ENCODE results near the gene RCBTB1. TPM values are rescaled to one million over a fixed set of nuclear protein-coding genes. Genes with fewer than 3 reads are reported as not detected.

Gene RCBTB1
- total RNA-seq, 2 donors from 2014 or later: 20.2 to 23.0 TPM

DNA sequence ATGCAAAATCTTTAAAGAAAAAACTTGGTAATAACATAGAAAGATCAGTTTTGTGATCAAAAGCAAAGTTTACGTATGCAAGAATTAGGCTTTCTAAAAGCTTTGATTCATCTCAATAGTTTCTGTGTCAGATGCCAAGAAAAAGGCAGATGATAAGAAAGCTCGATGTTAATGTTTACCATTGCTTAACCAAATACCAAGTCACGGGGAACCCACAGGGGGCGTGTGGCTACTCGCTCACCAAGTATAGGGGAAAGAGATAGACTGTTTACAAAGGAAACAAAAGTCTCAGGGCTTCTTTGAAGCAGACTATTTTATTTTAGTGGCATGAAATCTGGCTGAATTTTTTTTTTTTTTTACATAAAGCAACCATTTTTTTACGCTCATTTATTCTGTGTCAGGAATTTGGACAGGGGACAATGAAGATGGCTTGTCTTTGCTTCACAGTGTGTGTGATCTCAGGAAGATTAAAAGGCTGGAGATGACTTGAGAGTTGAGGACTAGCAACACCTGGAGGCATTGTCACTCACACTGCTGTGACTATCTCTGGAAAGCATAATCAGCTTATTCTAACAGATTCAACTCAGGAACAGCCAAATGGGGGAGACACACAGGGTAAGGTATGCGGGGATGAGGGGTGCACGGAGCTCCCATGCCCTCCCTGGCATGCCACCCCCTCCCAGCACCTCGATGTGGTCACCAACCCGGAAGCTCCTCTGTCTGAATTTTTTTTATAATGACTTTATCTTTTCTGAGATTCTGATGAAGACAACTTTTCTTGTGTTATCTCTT is 24.9 kb downstream of the RCBTB1 start:
- Mint-ChIP-seq H3K4me1 (peaks cover 3% of the 10 kb centered on the region), H3K27me3 (no peaks in the 10 kb centered on the region), H3K27ac (no peak overlapping the region), H3K36me3 (ENCODE audit: low read depth) (peaks cover 6% of the 10 kb centered on the region), H3K4me3 (no peak overlapping the region)
- ATAC-seq (no peak), DNase-seq (no peak)
- no peaks in the 10 kb centered on the region for H3K9me3 ChIP-seq (ENCODE audit: control insufficient read depth, low read length, poor library complexity, severe bottlenecking)

DNA sequence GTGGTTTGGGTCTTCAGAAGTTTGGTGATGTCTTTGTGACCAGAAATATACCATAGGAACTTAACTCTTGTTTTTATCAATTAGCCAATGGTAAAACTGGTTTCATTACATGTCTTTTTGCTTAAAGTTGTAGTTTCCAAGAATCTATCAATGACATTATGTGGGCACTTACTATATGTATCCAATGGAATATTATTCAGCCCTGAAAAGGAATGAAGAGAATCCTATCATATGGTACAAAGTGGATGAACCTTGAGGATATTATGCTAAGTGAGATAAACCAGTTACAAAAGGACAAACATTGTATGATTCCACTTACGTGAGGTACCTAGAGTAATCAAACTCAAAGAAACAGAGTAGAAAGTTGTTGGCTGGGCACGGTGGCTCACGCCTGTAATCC is 26.4 kb downstream of the RCBTB1 start:
- DNase-seq: no peak
- Mint-ChIP-seq H3K4me1 (peaks cover 3% of the 10 kb centered on the region), H3K36me3 (ENCODE audit: low read depth) (peaks cover 10% of the 10 kb centered on the region), H3K27ac (no peak overlapping the region), H3K4me3 (no peak overlapping the region), H3K27me3 (no peaks in the 10 kb centered on the region)
- no peak for ATAC-seq
- H3K9me3 ChIP-seq (ENCODE audit: control insufficient read depth, low read length, poor library complexity, severe bottlenecking): no peaks in the 10 kb centered on the region

DNA sequence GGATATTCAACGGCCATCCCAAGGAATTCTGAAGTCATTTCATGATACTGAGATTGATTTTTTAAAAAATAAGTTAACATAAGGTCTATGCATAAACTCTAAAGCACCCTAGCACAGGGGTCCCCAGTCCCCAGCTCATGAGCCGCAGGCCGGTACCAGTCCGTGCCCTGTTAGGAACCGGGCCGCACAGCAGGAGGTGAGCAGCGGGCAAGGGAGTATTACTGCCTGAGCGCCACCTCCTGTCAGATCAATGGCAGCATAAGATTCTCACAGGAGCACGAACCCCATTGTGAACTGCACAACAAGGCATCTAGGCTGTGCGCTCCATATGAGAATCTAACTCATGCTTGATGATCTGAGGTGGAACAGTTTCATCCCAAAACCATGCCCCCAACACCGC is 31.0 kb downstream of the RCBTB1 start:
- no peak overlapping the region for H3K4me3 Mint-ChIP-seq
- no peaks in the 10 kb centered on the region for H3K27me3 Mint-ChIP-seq
- H3K27ac Mint-ChIP-seq: no peak overlapping the region
- DNase-seq (no peak), ATAC-seq (no peak)
- H3K9me3 ChIP-seq (ENCODE audit: control insufficient read depth, low read length, poor library complexity, severe bottlenecking): no peaks in the 10 kb centered on the region
- H3K4me1 Mint-ChIP-seq: peaks cover 2% of the 10 kb centered on the region
- peaks cover 13% of the 10 kb centered on the region for H3K36me3 Mint-ChIP-seq (ENCODE audit: low read depth)

DNA sequence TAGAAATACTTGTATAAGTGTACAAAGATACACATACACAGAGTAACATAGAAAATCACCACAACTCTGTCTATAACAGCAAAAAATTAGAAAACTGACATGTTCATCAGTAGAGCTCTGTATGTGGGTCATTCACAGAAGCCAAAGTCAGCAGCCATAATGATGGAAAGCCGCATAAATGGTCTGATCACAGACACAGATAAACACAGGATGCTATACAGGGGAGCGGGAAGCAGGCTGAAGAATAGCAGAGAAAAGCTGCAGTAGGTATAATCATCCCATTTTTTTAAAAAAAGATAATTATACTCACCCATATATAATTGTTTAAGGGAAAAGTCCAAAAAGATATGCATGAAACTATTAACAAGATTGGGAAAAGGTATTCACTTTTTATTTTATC is 31.5 kb downstream of the RCBTB1 start:
- H3K27me3 Mint-ChIP-seq: no peaks in the 10 kb centered on the region
- peaks cover 2% of the 10 kb centered on the region for H3K4me1 Mint-ChIP-seq
- ATAC-seq: no peak
- H3K4me3 Mint-ChIP-seq: no peak overlapping the region
- H3K36me3 Mint-ChIP-seq (ENCODE audit: low read depth): peaks cover 13% of the 10 kb centered on the region
- peak overlapping the region; percentile 9 for H3K27ac Mint-ChIP-seq
- no peaks in the 10 kb centered on the region for H3K9me3 ChIP-seq (ENCODE audit: control insufficient read depth, low read length, poor library complexity, severe bottlenecking)
- no peak for DNase-seq

DNA sequence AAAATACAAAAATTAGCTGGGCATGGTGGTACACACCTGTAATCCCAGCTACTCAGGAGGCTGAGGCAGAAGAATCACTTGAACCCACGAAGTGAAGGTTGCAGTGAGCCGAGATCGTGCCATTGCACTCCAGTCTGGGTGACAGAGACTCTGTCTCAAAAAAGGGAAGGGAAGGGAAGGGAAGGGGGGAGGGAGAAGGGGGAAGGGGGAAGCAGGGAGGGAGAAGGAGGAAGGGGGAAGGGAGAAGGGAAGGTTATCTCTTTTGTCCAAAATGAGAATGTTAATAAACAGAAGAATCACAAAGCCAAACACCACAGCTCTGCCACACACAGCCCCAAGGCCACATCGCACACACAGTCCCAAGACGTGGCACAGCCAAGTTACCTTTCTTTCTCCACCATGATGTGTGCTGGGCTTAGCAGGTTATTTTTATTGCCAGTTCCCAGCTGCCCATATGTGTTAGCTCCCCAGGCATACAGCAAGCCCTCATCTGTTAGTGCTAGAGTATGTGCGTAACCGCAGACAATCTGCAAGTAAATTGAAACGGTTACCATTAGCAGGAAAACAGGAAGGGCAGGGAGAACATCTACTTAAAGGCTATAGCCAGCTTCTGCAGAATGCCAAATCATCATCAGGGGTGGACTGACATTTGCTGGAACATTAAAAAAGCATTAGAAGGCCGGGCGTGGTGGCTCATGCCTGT is 34.3 kb downstream of the RCBTB1 start:
- H3K4me1 Mint-ChIP-seq: peaks cover 2% of the 10 kb centered on the region
- ATAC-seq (no peak), DNase-seq (no peak)
- H3K4me3 Mint-ChIP-seq: no peak overlapping the region
- peaks cover 14% of the 10 kb centered on the region for H3K36me3 Mint-ChIP-seq (ENCODE audit: low read depth)
- no peak overlapping the region for H3K27ac Mint-ChIP-seq
- H3K9me3 ChIP-seq (ENCODE audit: control insufficient read depth, low read length, poor library complexity, severe bottlenecking): no peaks in the 10 kb centered on the region
- no peaks in the 10 kb centered on the region for H3K27me3 Mint-ChIP-seq

DNA sequence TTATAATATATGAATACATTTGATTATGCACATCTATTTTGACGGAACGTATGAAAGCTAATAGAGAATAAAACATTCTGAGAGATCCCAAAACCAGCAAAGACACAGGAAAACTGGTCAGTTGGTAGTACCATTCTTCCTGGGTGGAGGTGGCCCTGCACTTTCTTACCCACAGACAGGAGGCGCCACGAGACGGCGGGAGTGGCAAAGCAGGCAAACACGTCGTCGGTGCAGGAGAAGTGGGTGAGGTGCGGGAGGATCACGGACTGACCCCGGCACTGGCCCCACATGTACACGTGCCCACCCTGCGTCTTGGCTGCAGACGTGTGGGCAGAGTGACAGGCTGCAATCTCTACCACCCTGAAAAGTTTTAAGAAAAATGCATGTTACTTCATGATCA is 36.1 kb downstream of the RCBTB1 start:
- Mint-ChIP-seq H3K4me3 (no peak overlapping the region), H3K27me3 (no peaks in the 10 kb centered on the region), H3K4me1 (peaks cover 2% of the 10 kb centered on the region), H3K36me3 (ENCODE audit: low read depth) (peaks cover 10% of the 10 kb centered on the region), H3K27ac (no peak overlapping the region)
- no peak for DNase-seq
- ATAC-seq: no peak
- no peaks in the 10 kb centered on the region for H3K9me3 ChIP-seq (ENCODE audit: control insufficient read depth, low read length, poor library complexity, severe bottlenecking)

DNA sequence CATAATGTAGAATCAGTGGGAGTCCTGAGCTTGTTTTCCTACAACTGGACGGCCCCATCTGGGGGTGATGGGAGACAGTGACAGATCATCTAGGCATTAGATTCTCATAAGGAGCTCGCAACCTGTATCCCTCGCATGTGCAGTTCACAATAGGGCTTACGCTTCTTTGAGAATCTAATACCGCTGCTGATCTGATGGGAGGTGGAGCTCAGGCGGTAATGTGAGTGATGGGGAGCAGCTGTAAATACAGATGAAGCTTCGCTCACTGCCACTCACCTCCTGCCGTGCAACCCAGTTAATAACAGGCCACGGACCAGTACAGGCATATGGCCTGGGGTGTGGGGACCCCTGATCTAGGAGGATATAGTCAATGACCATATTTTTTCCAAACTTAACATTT is 38.8 kb downstream of the RCBTB1 start:
- H3K9me3 ChIP-seq (ENCODE audit: control insufficient read depth, low read length, poor library complexity, severe bottlenecking): no peaks in the 10 kb centered on the region
- H3K4me3 Mint-ChIP-seq: no peak overlapping the region
- no peaks in the 10 kb centered on the region for H3K4me1 Mint-ChIP-seq
- ATAC-seq (no peak), DNase-seq (no peak)
- H3K27ac Mint-ChIP-seq: peak overlapping the region; percentile 29
- peaks cover 3% of the 10 kb centered on the region for H3K36me3 Mint-ChIP-seq (ENCODE audit: low read depth)
- no peaks in the 10 kb centered on the region for H3K27me3 Mint-ChIP-seq

DNA sequence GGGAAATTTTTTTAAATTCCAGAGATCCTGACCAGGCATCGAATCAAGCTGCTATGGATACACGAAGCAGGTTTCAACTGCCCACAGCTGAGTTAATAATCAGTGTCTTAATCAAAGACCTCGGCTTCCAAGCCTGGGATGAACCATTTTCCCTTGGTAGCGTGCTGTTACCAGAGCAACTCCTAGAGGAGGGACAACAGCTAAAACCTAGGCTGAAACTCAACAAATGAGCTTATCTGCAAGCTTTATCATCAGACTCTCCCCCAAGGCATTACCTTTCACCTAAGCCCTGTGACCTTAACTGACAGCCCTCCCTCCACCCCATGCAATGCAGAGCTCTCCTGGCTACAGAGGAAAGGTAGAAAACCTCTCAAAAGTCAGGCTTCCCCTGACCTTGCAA is 39.7 kb downstream of the RCBTB1 start:
- H3K9me3 ChIP-seq (ENCODE audit: control insufficient read depth, low read length, poor library complexity, severe bottlenecking): no peaks in the 10 kb centered on the region
- peaks cover 3% of the 10 kb centered on the region for H3K36me3 Mint-ChIP-seq (ENCODE audit: low read depth)
- no peaks in the 10 kb centered on the region for H3K27me3 Mint-ChIP-seq
- no peak overlapping the region for H3K27ac Mint-ChIP-seq
- no peak overlapping the region for H3K4me3 Mint-ChIP-seq
- no peaks in the 10 kb centered on the region for H3K4me1 Mint-ChIP-seq
- ATAC-seq (no peak), DNase-seq (no peak)

DNA sequence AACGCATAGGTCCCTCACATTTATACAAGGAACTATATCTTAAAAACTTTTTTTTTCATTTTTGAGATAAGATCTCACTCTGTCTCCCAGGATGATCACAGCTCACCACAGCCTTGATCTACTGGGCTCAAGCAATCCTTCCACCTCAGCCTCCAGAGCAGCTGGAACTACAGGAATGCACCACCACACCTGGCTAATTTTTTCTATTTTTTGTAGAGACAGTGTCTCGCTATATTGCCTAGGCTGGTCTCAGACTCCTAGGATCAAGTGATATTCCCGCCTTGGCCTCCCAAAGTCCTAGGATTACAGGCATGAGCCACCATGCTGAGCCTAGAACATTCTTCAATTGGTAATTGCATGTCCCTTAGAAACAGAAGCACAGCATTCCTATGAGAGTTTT is 41.7 kb downstream of the RCBTB1 start:
- DNase-seq (no peak), ATAC-seq (no peak)
- Mint-ChIP-seq H3K27ac (no peak overlapping the region), H3K4me1 (peaks cover 12% of the 10 kb centered on the region), H3K4me3 (no peak overlapping the region), H3K36me3 (ENCODE audit: low read depth) (peaks cover 4% of the 10 kb centered on the region), H3K27me3 (no peaks in the 10 kb centered on the region)
- H3K9me3 ChIP-seq (ENCODE audit: control insufficient read depth, low read length, poor library complexity, severe bottlenecking): no peaks in the 10 kb centered on the region

DNA sequence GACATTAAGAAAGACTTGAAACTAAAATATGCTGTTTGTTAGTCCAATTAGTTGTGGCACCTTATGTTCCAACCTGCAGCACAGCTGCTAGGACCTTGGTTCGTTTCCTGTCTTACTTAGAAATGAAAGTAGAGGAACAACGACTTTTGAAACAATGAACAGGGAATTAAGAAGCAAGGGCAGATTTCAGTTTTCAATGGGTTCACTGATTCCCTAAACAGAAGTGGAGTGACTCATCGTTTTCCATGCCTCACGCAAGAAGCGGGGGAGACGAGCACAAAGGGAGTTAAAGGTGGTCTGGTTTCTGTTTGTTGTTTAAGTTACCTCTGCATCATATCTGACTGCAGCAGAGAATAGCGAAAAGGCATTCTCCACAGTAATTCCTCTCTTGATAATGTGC is 44.8 kb downstream of the RCBTB1 start:
- H3K27me3 Mint-ChIP-seq: no peaks in the 10 kb centered on the region
- no peak for DNase-seq
- peak; percentile 55 for ATAC-seq
- no peaks in the 10 kb centered on the region for H3K9me3 ChIP-seq (ENCODE audit: control insufficient read depth, low read length, poor library complexity, severe bottlenecking)
- peaks cover 12% of the 10 kb centered on the region for H3K4me1 Mint-ChIP-seq
- peak overlapping the region; percentile 87 for H3K4me3 Mint-ChIP-seq
- peak overlapping the region; percentile 89 for H3K27ac Mint-ChIP-seq
- H3K36me3 Mint-ChIP-seq (ENCODE audit: low read depth): peaks cover 4% of the 10 kb centered on the region

DNA sequence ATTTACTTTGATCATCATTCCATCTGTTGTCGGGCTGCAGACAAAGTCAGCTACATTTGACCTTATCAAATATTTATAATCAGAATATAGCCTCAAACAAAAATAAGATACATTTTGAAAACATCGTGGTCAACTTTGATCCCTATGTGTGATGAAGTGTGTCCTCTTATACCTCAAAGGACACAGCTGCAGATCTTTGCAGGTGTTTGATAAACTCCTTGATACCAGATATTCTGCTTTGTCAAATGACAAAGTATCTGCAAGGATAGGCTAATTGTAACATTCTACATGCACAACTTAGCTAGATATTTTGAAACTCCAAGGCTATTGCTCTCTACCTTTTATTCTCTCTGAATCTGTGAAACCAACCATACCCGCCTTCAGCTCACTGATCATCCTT is 45.6 kb downstream of the RCBTB1 start:
- DNase-seq (no peak), ATAC-seq (no peak)
- Mint-ChIP-seq H3K27me3 (no peaks in the 10 kb centered on the region), H3K4me3 (peak overlapping the region; percentile 87), H3K4me1 (peaks cover 12% of the 10 kb centered on the region), H3K27ac (peak overlapping the region; percentile 89), H3K36me3 (ENCODE audit: low read depth) (peaks cover 4% of the 10 kb centered on the region)
- no peaks in the 10 kb centered on the region for H3K9me3 ChIP-seq (ENCODE audit: control insufficient read depth, low read length, poor library complexity, severe bottlenecking)

DNA sequence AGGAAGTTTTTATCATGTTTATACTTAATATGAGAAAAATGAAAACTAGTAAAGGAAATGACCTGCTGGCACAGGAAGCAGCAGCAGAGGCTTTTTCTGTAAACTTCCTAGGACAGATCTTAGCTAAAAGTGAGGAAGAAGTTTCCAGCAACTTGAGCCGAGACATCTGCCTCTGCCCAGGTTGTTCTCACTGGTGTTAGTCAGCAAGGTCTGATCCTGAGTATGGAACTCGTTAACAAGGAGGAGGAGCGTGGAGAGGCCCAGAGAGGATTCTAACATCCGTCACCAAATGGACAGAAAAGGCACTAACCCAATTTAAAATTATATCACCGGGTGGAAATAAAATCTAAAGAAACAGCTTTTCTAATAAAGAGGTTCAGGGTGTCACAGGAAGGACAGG is 46.0 kb downstream of the RCBTB1 start:
- Mint-ChIP-seq H3K4me3 (peak overlapping the region; percentile 57), H3K36me3 (ENCODE audit: low read depth) (peaks cover 6% of the 10 kb centered on the region), H3K4me1 (peaks cover 12% of the 10 kb centered on the region), H3K27me3 (no peaks in the 10 kb centered on the region), H3K27ac (peak overlapping the region; percentile 89)
- DNase-seq (no peak), ATAC-seq (no peak)
- no peaks in the 10 kb centered on the region for H3K9me3 ChIP-seq (ENCODE audit: control insufficient read depth, low read length, poor library complexity, severe bottlenecking)

DNA sequence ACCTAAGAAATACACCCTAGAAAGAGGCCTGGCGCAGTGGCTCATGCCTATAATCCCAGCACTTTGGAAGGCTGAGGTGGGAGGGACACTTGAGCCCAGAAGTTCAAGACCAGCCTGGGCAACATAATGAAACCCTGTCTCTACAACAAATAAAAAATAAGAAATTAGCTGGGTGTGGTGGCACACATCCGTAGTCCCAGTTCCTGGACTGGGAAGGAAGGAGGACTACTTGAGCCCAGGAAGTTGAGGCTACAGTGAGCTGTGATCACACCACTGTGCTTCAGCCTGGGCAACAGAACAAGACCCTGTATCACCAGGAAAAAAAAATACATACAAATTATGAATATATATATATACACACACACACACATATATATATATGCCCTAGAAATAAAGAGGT is 47.0 kb downstream of the RCBTB1 start:
- H3K9me3 ChIP-seq (ENCODE audit: control insufficient read depth, low read length, poor library complexity, severe bottlenecking): no peaks in the 10 kb centered on the region
- H3K36me3 Mint-ChIP-seq (ENCODE audit: low read depth): peaks cover 13% of the 10 kb centered on the region
- no peaks in the 10 kb centered on the region for H3K27me3 Mint-ChIP-seq
- ATAC-seq: no peak
- H3K4me1 Mint-ChIP-seq: peaks cover 12% of the 10 kb centered on the region
- H3K4me3 Mint-ChIP-seq: no peak overlapping the region
- DNase-seq: no peak
- no peak overlapping the region for H3K27ac Mint-ChIP-seq
